ENCODE data around the gene PSD2.
"Not testable (repeated sequence)": the region's sequence is repeated elsewhere in the genome, so short reads cannot be mapped to it uniquely, and the experiment has no call there.

The PSD2 gene

GRCh38 chr5:139792218-139792617 is 3.4 kb upstream of the PSD2 start:
- DNase-seq = no peak

- not testable (repeated sequence) for DNase-seq
Measured at GRCh38 chr5:139792655-139793054, 3.0 kb upstream of the PSD2 start.

- DNase-seq = no peak
Measured at GRCh38 chr5:139794067-139794846, 1.4 kb upstream of the PSD2 start.

- DNase-seq = no peak
Measured at GRCh38 chr5:139796061-139796806, 626 bp downstream of the PSD2 start.

GRCh38 chr5:139797335-139797734 is 1.7 kb downstream of the PSD2 start:
- no peak for DNase-seq

GRCh38 chr5:139797856-139798510 is 2.4 kb downstream of the PSD2 start:
- peak; percentile 15 for DNase-seq

GRCh38 chr5:139798883-139799282 is 3.3 kb downstream of the PSD2 start:
- no peak for DNase-seq

- DNase-seq = no peak
Measured at GRCh38 chr5:139799359-139799758, 3.8 kb downstream of the PSD2 start.

- DNase-seq = no peak
Measured at GRCh38 chr5:139803978-139804377, 8.4 kb downstream of the PSD2 start.

DNA sequence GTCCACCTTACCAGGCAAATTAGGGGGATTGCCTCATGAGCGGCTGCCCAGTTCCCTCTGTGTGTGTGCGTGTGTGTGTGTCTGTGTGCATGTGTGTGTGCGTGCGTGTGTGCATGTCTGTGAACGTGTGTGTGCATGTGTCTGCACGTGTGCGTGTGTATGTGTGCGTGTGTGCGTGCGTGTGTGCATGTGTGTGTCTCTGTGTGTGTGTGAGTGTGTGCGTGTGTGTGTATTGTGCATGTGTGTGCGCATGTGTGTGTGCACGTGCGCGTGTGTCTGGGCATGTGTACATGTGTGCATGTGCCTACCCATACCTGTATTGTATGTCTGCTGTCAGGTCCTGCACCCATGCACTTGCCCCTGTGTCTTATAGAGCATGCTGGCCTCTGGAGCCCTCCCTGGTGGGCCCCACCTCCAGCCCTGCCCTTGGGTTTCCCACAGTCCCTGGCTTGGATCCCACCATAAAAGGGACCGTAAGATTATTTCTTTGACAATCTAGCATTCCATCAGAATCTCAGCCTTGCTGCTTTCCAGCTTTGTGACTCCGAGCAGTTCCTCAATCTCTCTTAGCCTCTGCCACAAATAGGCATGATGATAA is 9.3 kb downstream of the PSD2 start:
- no peak for DNase-seq

DNA sequence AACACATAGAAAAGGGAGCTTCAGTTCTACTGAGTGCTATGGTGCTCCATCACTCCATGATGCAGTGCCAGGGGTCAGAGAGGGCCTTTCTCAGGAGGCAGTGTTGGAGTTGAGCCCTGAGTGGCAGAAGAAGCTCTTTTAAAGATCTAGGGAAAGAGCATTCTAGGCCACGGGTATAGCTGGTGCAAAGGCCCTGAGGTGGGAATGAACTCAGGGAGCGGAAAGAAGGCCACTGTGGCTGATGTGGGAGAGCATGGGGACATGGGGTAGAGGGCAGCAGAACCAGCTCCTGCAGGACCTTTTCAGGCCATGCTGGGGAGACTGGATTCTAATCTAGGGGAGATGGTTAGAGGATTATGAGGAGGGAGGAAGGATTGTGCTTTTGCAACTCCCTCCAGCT is 9.9 kb downstream of the PSD2 start:
- DNase-seq = no peak

DNA sequence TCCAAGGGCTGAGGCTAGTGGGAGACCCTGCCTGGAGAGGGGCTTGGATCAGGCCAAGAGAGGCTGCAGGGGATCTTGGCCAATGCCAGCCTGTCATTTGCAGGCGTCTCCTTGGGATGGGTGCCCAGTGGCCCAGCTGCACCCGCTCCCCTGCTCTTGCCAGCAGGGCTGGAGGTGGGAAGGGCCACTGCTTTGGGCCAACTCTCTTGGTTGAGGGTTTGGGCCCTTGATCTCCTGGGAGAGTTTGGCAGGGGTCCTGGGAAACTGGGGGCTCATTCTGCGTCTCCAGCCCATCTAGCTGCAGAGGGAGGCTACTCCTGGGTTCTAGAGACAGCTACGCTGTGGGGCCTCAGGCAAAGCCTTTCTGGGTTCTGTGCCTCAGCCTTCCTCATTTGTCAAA is 10.5 kb downstream of the PSD2 start:
- DNase-seq = no peak

GRCh38 chr5:139806726-139807646 is 11.4 kb downstream of the PSD2 start:
- DNase-seq = no peak

- DNase-seq = no peak
Measured at GRCh38 chr5:139807647-139808030, 12.0 kb downstream of the PSD2 start.

GRCh38 chr5:139808481-139809330 is 13.1 kb downstream of the PSD2 start:
- DNase-seq = no peak

- DNase-seq = no peak
Measured at GRCh38 chr5:139809331-139809810, 13.8 kb downstream of the PSD2 start.

- no peak for DNase-seq
Measured at GRCh38 chr5:139810341-139811273, 15.0 kb downstream of the PSD2 start.

- no peak for DNase-seq
Measured at GRCh38 chr5:139811274-139811607, 15.6 kb downstream of the PSD2 start.

DNA sequence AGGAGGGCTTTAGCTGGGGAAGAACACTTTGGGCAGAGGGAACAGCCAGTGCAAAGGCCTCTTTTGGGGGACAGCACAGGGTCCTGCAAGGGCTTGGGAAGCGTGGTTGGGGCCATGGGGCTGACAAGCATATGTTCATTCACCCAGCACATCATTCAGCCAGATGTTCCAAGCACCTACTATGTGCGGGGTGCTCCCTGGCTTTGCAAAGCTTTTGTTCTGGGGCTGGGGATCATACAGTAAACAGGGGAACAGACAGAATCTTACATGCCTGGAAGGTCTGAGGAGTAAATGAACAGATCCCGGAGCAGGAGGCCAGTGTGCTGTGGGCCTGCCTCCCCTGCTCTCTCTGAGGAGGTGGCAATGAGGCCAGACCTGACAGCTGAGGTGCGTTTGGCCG is 16.7 kb downstream of the PSD2 start:
- DNase-seq = no peak
